ENCODE data around the gene IFT88. TPM values are rescaled to one million over a fixed set of nuclear protein-coding genes. Genes with fewer than 3 reads are reported as not detected.
"Not testable (repeated sequence)": the region's sequence is repeated elsewhere in the genome, so short reads cannot be mapped to it uniquely, and the experiment has no call there.

Gene IFT88
- total RNA-seq, 1 donor from 2014 or later = 8.1 TPM

DNA sequence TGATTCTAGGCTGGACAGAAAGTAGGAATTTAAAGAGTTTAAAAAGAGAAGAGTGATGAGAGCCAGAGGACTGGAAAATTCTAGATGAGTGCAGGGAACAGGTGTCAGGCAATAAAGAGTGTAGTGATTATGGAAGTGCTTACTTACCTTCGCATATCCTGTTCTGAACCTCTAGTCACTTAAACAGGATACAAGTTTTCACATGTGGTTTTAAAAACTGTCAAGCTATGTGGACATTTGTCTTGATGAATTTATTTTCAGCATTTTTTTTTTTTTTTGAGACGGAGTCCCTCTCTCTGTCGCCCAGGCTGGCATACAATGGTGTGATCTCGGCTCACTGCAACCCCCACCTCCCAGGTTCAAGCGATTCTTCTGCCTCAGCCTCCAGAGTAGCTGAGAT is 102.2 kb downstream of the IFT88 start:
- Histone ChIP-seq H3K4me1 (no peaks in the 10 kb centered on the region), H3K36me3 (peaks cover 15% of the 10 kb centered on the region), H3K27me3 (ENCODE audit: low read depth) (no peaks in the 10 kb centered on the region), H3K4me3 (no peak overlapping the region), H3K27ac (replicated peaks) (no peak overlapping the region), H3K9me3 (replicated peaks) (no peaks in the 10 kb centered on the region)
- intact Hi-C loops (cut with micrococcal nuclease) = no loop called here
- no peak for DNase-seq
- TF ChIP-seq CTCF (IDR thresholded peaks at IDR 0.05; ENCODE audit: borderline replicate concordance) = no peak

GRCh38 chr13:20671789-20672188 is 104.8 kb downstream of the IFT88 start:
- intact Hi-C loops (cut with micrococcal nuclease) = no loop called here
- peaks cover 6% of the 10 kb centered on the region for H3K36me3 ChIP-seq
- no peak for TF ChIP-seq CTCF (IDR thresholded peaks at IDR 0.05; ENCODE audit: borderline replicate concordance)

GRCh38 chr13:20672772-20673171 is 105.8 kb downstream of the IFT88 start:
- intact Hi-C loops (cut with micrococcal nuclease) = no loop called here

More at GRCh38 chr13:20671789-20672188, 104.8 kb downstream of the IFT88 start:
- no peaks in the 10 kb centered on the region for H3K4me1 ChIP-seq
- H3K27me3 ChIP-seq (ENCODE audit: low read depth) = no peaks in the 10 kb centered on the region
- no peak overlapping the region for H3K27ac ChIP-seq (replicated peaks)
- no peak overlapping the region for H3K4me3 ChIP-seq
- no peak for DNase-seq
- H3K9me3 ChIP-seq (replicated peaks) = no peaks in the 10 kb centered on the region

DNA sequence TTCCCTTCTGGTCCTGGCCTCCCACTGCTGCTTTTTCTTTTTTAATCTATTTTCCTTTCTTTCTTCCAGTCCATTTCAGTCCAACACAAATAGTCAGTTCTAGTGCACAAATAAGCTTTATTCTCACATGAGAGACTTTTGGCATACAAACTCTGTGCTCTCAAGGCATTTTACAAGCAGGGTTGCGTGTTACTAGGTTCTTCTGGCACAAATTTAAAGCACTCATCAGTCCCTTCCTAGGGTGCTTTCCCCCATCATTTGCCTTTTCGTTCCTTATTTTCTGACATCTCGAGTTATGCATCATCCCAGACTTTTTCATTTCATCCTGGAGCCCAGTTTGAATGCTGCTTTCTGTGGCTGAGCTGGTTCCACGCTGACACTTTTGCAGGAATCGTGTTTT is 106.8 kb downstream of the IFT88 start:
- no peak overlapping the region for H3K27ac ChIP-seq (replicated peaks)
- DNase-seq = no peak
- no peaks in the 10 kb centered on the region for H3K4me1 ChIP-seq
- peaks cover 10% of the 10 kb centered on the region for H3K36me3 ChIP-seq
- intact Hi-C loops (cut with micrococcal nuclease) = no loop called here
- H3K9me3 ChIP-seq (replicated peaks) = no peaks in the 10 kb centered on the region
- no peak overlapping the region for H3K4me3 ChIP-seq
- no peak for TF ChIP-seq CTCF (IDR thresholded peaks at IDR 0.05; ENCODE audit: borderline replicate concordance)
- H3K27me3 ChIP-seq (ENCODE audit: low read depth) = no peaks in the 10 kb centered on the region

More at GRCh38 chr13:20672772-20673171, 105.8 kb downstream of the IFT88 start:
- Histone ChIP-seq H3K4me3 (no peak overlapping the region), H3K27me3 (ENCODE audit: low read depth) (no peaks in the 10 kb centered on the region), H3K9me3 (replicated peaks) (no peaks in the 10 kb centered on the region), H3K4me1 (no peaks in the 10 kb centered on the region), H3K36me3 (peaks cover 6% of the 10 kb centered on the region), H3K27ac (replicated peaks) (no peak overlapping the region)
- no peak for DNase-seq
- no peak for TF ChIP-seq CTCF (IDR thresholded peaks at IDR 0.05; ENCODE audit: borderline replicate concordance)

DNA sequence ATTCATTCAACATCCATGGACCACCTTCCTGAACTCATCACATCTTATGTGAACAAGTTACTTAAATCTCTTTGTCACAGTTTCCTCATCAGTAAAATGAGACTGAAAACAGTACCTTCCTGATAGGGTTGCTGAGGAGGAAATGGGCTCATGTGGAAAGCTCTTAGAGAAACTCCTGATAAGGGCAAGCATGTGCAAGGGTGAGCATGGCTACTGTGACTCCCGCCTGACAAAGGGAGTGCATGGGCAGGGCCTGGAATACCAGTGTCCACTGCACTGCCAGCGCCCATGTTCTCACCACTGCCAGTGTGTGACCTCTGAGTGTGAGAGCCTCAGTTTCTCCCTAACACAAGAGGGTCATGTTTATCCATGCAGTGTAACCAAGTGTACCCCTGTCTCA is 109.3 kb downstream of the IFT88 start:
- DNase-seq = no peak
- intact Hi-C loops (cut with micrococcal nuclease) = no loop called here
- Histone ChIP-seq H3K27ac (replicated peaks) (no peak overlapping the region), H3K4me3 (no peak overlapping the region), H3K36me3 (peaks cover 11% of the 10 kb centered on the region), H3K27me3 (ENCODE audit: low read depth) (no peaks in the 10 kb centered on the region), H3K4me1 (no peaks in the 10 kb centered on the region), H3K9me3 (replicated peaks) (no peaks in the 10 kb centered on the region)
- no peak for TF ChIP-seq CTCF (IDR thresholded peaks at IDR 0.05; ENCODE audit: borderline replicate concordance)

GRCh38 chr13:20678606-20679005 is 111.6 kb downstream of the IFT88 start:
- H3K27ac ChIP-seq (replicated peaks); DNase-seq; H3K9me3 ChIP-seq (replicated peaks); H3K4me3 ChIP-seq; H3K4me1 ChIP-seq; H3K27me3 ChIP-seq (ENCODE audit: low read depth); intact Hi-C loops (cut with micrococcal nuclease): not testable (repeated sequence)
- peaks cover 10% of the 10 kb centered on the region for H3K36me3 ChIP-seq

All from left ventricle myocardium inferior (tissue), 1 donor.